T-helper 9 cell (primary cell): ENCODE results near the gene RPTOR.

ENCODE experiments used
- DNase-seq: peaks from one replicate; pipeline ENCODE4 v3.0.0-alpha.2; 2020

Gene RPTOR

GRCh38 chr17:80941171-80941570 is 396.5 kb downstream of the RPTOR start:
- DNase-seq, result no peak

DNA sequence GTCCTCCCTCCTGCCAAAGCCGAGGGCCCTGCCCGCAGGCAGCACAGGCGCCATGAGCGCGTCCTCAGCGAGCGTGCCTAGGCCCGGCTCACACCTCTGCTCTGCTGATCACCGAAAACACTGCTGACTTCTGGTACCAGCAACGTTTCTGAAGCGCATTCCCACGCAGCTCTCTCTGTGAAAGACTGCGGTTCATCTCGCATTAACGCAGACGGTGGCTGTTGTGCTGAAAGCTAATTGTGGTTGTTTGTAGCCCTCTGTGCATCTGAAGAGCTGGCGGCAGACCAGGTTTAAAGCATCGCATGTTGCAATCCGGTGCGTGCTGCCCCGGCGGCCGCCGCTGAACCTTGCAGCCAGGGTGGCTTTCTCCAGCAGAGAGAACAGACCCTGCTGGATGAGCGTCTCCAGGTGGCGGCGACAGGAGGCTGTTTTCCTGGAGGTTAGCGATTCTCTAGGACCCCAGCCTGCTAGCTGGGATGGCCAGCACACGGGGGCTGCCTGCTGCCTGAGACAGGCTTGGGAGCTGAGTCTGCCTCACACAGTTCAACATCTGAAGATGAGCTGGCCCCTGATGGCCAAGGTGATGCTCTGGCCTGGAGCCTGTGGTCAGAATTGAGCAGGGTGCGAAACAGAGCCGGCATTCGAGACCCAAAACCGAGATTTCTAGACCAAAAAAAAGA is 397.2 kb downstream of the RPTOR start:
- no peak for DNase-seq

DNA sequence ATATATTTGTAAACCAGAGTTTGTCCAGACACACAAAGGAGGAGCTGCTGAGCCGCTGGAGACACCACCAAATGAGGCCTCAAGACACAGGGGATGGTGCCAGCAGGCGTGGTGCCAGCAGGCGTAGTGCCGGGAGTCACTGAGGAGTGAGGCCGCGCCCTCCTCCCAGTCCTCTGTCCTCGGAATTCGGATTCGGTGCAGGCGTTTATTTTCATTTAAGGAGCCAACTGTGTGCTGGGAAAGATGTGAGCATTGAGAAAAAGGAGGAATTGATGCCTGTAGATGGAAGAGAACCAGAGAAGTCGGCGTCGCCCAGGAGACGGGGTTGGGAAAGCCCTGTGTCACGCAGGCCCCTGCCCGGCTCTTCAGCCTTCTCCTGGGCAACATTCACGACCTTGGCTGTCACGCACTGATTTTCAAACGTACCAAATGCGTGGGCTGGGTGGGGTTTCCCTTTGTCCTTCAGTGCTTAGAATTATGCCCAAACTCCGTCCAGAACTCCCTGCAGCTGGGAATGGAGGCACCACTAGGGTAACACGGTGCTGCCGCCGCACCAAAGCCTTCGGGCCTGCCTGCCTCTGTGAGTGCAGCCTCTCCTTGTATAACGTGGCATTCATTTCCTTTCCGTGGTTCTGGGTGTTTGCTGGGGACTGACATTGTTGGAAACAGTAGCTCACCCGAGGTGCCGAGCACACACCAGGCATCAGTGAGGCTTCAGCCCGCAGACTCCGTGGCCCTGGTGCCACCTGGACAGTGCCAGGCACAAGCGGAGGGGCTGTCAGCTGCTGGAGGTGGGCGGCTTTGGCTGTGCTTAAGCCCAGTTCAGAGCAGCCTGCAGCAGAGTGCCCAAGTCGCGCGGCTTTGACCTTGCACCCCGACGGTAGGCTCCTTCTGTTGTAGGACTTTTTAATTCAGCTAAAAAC is 398.0 kb downstream of the RPTOR start:
- no peak for DNase-seq

GRCh38 chr17:80943346-80944145 is 398.9 kb downstream of the RPTOR start:
- no peak for DNase-seq

DNA sequence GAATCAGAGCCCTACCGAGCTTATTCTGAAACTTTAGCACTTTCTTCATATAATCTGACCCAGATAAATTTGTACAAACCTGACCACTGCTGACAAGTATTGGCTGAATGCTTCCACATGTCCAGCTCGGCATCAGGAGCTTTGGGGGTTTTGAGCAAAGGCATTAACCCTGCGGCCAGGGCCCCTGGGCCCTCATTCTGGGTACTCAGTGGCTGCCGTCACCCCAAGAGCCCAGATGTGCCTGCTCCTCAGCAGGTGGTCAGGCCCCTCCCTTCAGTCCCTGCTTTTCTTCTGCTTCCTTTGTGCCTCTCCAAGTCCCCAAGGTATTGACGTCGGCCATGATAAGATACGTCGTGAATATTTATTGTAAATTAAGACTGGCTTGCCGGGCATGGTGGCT is 399.7 kb downstream of the RPTOR start:
- DNase-seq, result no peak

GRCh38 chr17:80945736-80946135 is 401.1 kb downstream of the RPTOR start:
- DNase-seq, result no peak

DNA sequence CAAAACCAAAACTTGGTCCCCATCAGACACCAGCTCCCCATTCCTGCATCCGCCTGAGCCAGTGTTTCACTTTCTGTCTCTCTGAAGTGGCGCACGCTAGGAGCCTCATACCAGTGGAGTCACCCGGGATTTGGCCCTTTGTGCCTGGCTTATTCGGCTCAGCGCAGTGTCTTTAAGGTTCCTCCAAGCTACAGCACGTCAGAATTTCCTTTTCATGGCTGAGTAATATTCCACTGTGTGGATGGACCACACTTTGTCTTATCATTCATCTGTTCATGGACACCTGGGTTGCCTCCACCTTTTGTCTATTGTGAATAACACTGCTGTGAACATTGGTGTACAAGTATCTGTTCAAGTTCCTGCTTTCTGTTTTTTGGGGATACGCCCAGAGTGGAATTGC is 401.8 kb downstream of the RPTOR start:
- no peak for DNase-seq

DNA sequence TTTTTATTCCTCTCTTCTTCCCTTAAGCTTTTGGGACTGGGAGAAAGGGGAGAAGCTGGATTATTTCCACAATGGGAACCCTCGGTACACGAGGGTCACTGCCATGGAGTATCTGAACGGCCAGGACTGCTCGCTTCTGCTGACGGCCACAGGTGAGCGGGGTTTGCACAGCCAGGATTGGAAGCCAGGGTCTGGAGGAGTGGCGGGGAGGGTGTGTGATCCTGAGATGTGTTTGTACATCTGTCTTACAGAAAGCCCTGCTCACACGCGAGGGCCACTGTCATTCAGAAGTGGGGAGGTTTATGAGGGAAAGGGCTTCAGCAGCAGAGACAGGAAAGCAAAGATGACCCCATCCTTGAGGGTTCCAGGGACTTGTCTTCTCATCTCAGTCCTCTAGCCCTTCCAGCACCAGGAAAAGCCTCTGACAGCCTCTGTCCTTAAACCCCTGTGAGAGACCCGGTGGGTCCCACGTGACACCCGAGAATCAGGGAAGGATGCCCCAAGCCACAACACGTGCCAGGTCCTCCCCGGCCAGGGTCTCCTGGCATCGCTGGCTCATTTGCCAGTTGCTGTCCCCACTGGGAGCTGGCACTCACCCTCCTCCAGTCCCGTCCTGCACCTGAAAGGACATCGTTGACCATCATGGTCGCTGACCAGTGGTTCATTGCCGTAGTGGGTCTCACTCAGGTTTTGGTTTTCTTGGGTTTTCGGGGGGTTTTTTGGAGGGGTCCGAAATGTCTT is 402.7 kb downstream of the RPTOR start:
- DNase-seq, result no peak

- no peak for DNase-seq
Measured at GRCh38 chr17:80948019-80948975, 403.7 kb downstream of the RPTOR start.

GRCh38 chr17:80948976-80949450 is 404.4 kb downstream of the RPTOR start:
- no peak for DNase-seq

- DNase-seq, result no peak
Measured at GRCh38 chr17:80949451-80950421, 405.1 kb downstream of the RPTOR start.

DNA sequence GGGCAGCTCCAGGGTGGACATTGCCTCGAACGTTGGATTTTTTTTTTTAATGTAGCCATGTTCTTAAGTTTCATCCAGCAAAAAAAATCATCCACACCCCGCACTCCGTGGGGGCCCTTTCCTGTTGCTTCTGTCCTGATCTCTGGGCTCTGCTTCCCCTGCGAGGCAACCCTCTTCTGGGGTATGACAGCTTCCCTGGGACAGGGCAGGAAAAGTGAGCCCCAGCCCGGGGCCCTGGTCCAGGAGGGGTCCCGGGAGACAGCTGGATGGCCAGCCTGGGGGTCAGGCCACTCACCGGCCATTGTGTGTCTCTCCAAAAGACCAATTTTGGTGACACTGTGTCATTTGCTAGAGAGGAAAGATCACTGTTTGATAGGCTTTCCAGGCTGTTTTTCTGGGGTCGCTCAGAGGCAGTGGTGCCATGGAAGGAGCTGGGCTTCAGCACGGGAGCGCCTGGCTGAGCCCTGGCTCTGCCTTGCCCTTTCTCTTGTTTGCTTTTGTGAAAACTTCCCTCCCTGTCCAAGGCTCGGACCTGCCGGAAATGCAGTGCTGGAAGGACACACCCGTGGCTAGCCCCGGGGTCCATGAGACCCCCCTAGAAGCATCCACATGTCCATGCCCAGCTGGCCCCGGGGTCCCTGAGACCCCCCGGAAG is 406.0 kb downstream of the RPTOR start:
- no peak for DNase-seq

GRCh38 chr17:80951121-80952090 is 406.8 kb downstream of the RPTOR start:
- DNase-seq, result no peak

GRCh38 chr17:80952291-80952690 is 407.7 kb downstream of the RPTOR start:
- no peak for DNase-seq

DNA sequence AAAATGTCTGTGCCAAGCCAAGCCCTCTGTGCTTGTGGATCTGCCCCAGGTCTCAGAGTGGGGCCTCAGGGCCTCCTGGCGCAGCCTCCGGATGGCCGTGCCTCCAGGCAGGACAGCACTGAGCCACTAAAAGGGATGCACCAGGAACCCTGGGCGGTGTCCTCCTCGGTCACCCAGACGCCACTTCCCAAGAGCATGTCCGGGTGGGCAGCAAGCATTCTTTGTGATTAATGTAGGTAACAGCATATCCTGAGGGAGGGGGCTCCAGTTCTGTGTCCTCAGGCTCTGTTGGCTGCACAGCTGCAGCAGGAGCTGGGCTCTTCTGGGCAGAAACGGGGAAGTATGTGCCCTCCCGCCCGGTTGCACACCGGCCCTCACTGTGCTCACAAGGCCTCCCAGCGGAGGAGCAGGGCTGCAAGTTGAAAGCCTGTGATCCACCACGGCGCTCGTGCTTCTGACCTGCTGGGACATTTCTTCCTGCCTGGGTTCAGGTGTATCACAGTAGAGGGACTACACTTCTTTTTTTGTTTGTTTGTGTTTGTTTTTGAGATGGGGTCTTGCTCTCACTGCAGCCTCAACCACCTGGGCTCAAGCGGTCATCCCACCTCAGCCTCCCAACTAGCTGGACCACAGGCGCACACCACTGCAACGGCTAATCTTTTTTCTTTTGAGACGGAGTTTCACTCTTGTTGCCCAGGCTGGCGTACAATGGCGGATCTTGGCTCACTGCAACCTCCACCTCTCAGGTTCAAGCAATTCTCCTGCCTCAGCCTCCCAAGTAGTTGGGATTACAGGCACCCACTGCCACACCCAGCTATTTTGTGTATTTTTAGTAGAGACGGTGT is 409.1 kb downstream of the RPTOR start:
- DNase-seq, result no peak

GRCh38 chr17:80955078-80955477 is 410.4 kb downstream of the RPTOR start:
- no peak for DNase-seq

DNA sequence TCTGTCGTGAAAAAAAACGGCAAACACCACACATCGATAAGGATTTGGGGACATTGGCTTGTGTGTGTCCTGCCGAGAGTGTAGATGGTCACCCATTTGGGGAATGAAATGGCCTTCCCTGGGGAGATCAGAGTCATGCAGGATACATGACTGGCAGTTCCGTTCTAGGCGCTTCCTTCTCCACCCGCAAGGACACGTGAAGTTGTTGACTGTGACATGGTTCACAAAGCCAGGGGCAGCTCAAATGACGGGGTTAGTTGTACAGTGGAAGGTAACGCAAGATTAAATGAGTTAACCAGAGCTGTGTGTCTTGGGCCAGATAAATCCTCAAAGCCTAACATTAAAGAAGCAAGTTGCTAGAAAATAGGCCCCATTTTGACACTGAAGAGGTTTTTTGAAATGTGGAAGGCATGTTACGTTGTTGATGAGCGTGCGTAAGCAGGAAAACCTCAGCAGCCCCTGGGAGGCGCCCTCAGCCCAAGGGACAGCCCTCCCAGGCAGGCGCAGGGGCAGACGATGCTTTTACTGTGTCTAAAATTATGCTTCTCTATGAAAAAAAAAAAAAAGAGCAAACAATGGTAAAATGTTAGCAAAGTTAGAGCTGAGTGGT is 411.1 kb downstream of the RPTOR start:
- DNase-seq, result no peak
